PFSK-1 (cell line): Measurements from ENCODE around the gene CCDC12.

Experiments used
- POLR2AphosphoS5 ChIP-seq: IDR thresholded peaks from 2 replicates; pipeline ENCODE4 v1.6.1; 2012; ENCODE audit warnings: low read depth, mild to moderate bottlenecking, control low read depth, low read length, moderate library complexity
- SIN3A ChIP-seq: IDR thresholded peaks from 2 replicates; pipeline ENCODE4 v1.6.1; 2012; ENCODE audit warnings: mild to moderate bottlenecking, low read length, moderate library complexity, borderline replicate concordance; ENCODE audit not compliant: insufficient read depth
- TAF1 ChIP-seq: IDR thresholded peaks from 2 replicates; pipeline ENCODE4 v1.6.1; 2012; ENCODE audit warnings: low read length, control low read depth, borderline replicate concordance; ENCODE audit not compliant: insufficient read depth

GRCh38 chr3:46885612-46886011 is 90.9 kb downstream of the CCDC12 start:
- TF ChIP-seq TAF1 = no peak
- TF ChIP-seq POLR2AphosphoS5 = no peak
- TF ChIP-seq SIN3A = no peak
